ENCODE data around the gene SAP30BP.

Gene SAP30BP

GRCh38 chr17:75643643-75644017 is 23.5 kb upstream of the SAP30BP start:
- ChIA-PET CTCF (interaction anchor here (10.4 kb wide), 1 partner anchor 10 kb away, joined by 69 read pairs; the partner anchor contains the start of gene SMIM5), POLR2A (no interaction called here)
- TF ChIP-seq PKNOX1 (IDR thresholded peaks at IDR 0.05) (no peak), ARNT (IDR thresholded peaks at IDR 0.05) (no peak), ZNF384 (IDR thresholded peaks at IDR 0.05) (no peak), ELF4 (IDR thresholded peaks at IDR 0.05) (no peak), SUZ12 (IDR thresholded peaks at IDR 0.05) (no peak), FOXM1 (IDR thresholded peaks at IDR 0.05; ENCODE audit: borderline replicate concordance) (no peak)
- no peak for DNase-seq (ENCODE audit: extremely low spot score)

GRCh38 chr17:75645501-75645888 is 21.6 kb upstream of the SAP30BP start:
- TF ChIP-seq ELF4 (IDR thresholded peaks at IDR 0.05), result no peak
- no peak for TF ChIP-seq TARDBP (IDR thresholded peaks at IDR 0.05)
- TF ChIP-seq NFRKB (IDR thresholded peaks at IDR 0.05), result no peak
- no peak for DNase-seq (ENCODE audit: extremely low spot score)
- CTCF ChIA-PET, result interaction anchor here (0.7 to 10.4 kb wide), 4 partner anchors 12 to 105 kb away, joined by 3 to 69 read pairs (median 4); partner anchors contain the start of gene SMIM5
- POLR2A ChIA-PET, result interaction anchor here (1.5 kb wide), 1 partner anchor 134 kb away, joined by 3 read pairs; a partner anchor contains a TSS

- DNase-seq (ENCODE audit: extremely low spot score), result no peak
- TF ChIP-seq BHLHE40 (IDR thresholded peaks at IDR 0.05; ENCODE audit: borderline replicate concordance), result no peak
- POLR2A ChIA-PET, result no interaction called here
- CTCF ChIA-PET, result interaction anchor here (0.7 to 10.4 kb wide), 4 partner anchors 12 to 104 kb away, joined by 3 to 69 read pairs (median 4); partner anchors contain the start of gene SMIM5
These were observed 21.1 kb upstream of the SAP30BP start for GRCh38 chr17:75645889-75646637.

- TF ChIP-seq SP1 (IDR thresholded peaks at IDR 0.05), result no peak
- ChIA-PET CTCF (interaction anchor here (1.5 to 10.4 kb wide), 2 partner anchors 13 to 45 kb away, joined by 3 to 69 read pairs; partner anchors contain the start of gene SMIM5), POLR2A (no interaction called here)
- no peak for DNase-seq (ENCODE audit: extremely low spot score)
These were observed 20.5 kb upstream of the SAP30BP start for GRCh38 chr17:75646638-75646992.

- ChIA-PET CTCF (interaction anchor here (1.5 to 10.4 kb wide), 2 partner anchors 13 to 45 kb away, joined by 3 to 69 read pairs; partner anchors contain the start of gene SMIM5), POLR2A (no interaction called here)
- no peak for TF ChIP-seq FOXM1 (IDR thresholded peaks at IDR 0.05; ENCODE audit: borderline replicate concordance)
- no peak for TF ChIP-seq CTBP1 (IDR thresholded peaks at IDR 0.05; ENCODE audit: borderline replicate concordance)
- TF ChIP-seq FOXK2 (IDR thresholded peaks at IDR 0.05), result no peak
- no peak for TF ChIP-seq SUZ12 (IDR thresholded peaks at IDR 0.05)
- TF ChIP-seq TARDBP (IDR thresholded peaks at IDR 0.05), result no peak
- TF ChIP-seq SP1 (IDR thresholded peaks at IDR 0.05), result no peak
- DNase-seq (ENCODE audit: extremely low spot score), result no peak
These were observed 20.1 kb upstream of the SAP30BP start for GRCh38 chr17:75647061-75647460.

GRCh38 chr17:75647921-75648320 is 19.2 kb upstream of the SAP30BP start:
- no peak for DNase-seq (ENCODE audit: extremely low spot score)
- POLR2A ChIA-PET, result no interaction called here
- CTCF ChIA-PET, result interaction anchor here (10.4 kb wide), 1 partner anchor 14 kb away, joined by 69 read pairs; the partner anchor contains the start of gene SMIM5
- TF ChIP-seq ELF4 (IDR thresholded peaks at IDR 0.05), result no peak
- no peak for TF ChIP-seq CTBP1 (IDR thresholded peaks at IDR 0.05; ENCODE audit: borderline replicate concordance)
- TF ChIP-seq ZNF384 (IDR thresholded peaks at IDR 0.05), result no peak
- TF ChIP-seq L3MBTL2 (conservative IDR thresholded peaks at IDR 0.05), result no peak
- TF ChIP-seq SP1 (IDR thresholded peaks at IDR 0.05), result no peak
- no peak for TF ChIP-seq SUZ12 (IDR thresholded peaks at IDR 0.05)
- no peak for TF ChIP-seq HDGF (IDR thresholded peaks at IDR 0.05; ENCODE audit: borderline replicate concordance)
- TF ChIP-seq NFRKB (IDR thresholded peaks at IDR 0.05), result no peak
- no peak for TF ChIP-seq FOXA1 (IDR thresholded peaks at IDR 0.05)
- no peak for TF ChIP-seq FOXM1 (IDR thresholded peaks at IDR 0.05; ENCODE audit: borderline replicate concordance)
- TF ChIP-seq TARDBP (IDR thresholded peaks at IDR 0.05), result no peak
- no peak for TF ChIP-seq FOXK2 (IDR thresholded peaks at IDR 0.05)

- no peak for TF ChIP-seq ZNF384 (IDR thresholded peaks at IDR 0.05)
- TF ChIP-seq CTBP1 (IDR thresholded peaks at IDR 0.05; ENCODE audit: borderline replicate concordance), result no peak
- no peak for TF ChIP-seq PKNOX1 (IDR thresholded peaks at IDR 0.05)
- no peak for TF ChIP-seq NFRKB (IDR thresholded peaks at IDR 0.05)
- no peak for TF ChIP-seq FOXK2 (IDR thresholded peaks at IDR 0.05)
- no peak for TF ChIP-seq BHLHE40 (IDR thresholded peaks at IDR 0.05; ENCODE audit: borderline replicate concordance)
- TF ChIP-seq ELF4 (IDR thresholded peaks at IDR 0.05), result no peak
- no peak for TF ChIP-seq L3MBTL2 (conservative IDR thresholded peaks at IDR 0.05)
- no peak for TF ChIP-seq TARDBP (IDR thresholded peaks at IDR 0.05)
- no peak for TF ChIP-seq FOXM1 (IDR thresholded peaks at IDR 0.05; ENCODE audit: borderline replicate concordance)
- TF ChIP-seq ARNT (IDR thresholded peaks at IDR 0.05), result no peak
- no peak for TF ChIP-seq LEF1 (IDR thresholded peaks at IDR 0.05; ENCODE audit: borderline replicate concordance)
- TF ChIP-seq HDGF (IDR thresholded peaks at IDR 0.05; ENCODE audit: borderline replicate concordance), result no peak
- no peak for TF ChIP-seq SUZ12 (IDR thresholded peaks at IDR 0.05)
- no peak for TF ChIP-seq SP1 (IDR thresholded peaks at IDR 0.05)
- TF ChIP-seq FOXA1 (IDR thresholded peaks at IDR 0.05), result no peak
- POLR2A ChIA-PET, result interaction anchor here (1.1 to 3.7 kb wide), 3 partner anchors 17 to 130 kb away, joined by 4 to 12 read pairs (median 4); partner anchors contain the start of genes RECQL5 and SAP30BP
- CTCF ChIA-PET, result interaction anchor here (10.4 kb wide), 1 partner anchor 16 kb away, joined by 69 read pairs; the partner anchor contains the start of gene SMIM5
- DNase-seq (ENCODE audit: extremely low spot score), result no peak
These were observed 17.5 kb upstream of the SAP30BP start for GRCh38 chr17:75649687-75650086.
